GM23338 (cell line): Measurements from ENCODE around the gene ACOX2. TPM values are rescaled to one million over a fixed set of nuclear protein-coding genes. Genes with fewer than 3 reads are reported as not detected.

ENCODE experiments used
- ATAC-seq: fragments of 200-7000 bp; cut with Tn5 transposase; 3 replicates; pipeline ENCODE4 v1.9.1; 2020
- DNase-seq: peaks from one replicate; pipeline ENCODE4 v3.0.0-alpha.2; 2015; ENCODE audit warnings: low spot score
- H2AFZ ChIP-seq: fragments of 200-600 bp; sonication (generic); 2 replicates; pipeline ENCODE4 v1.8.0; 2016; ENCODE audit warnings: antibody characterized with exemption, mild to moderate bottlenecking, moderate library complexity
- H3F3A ChIP-seq: fragments of 200-600 bp; sonication (generic); replicated peaks from 2 replicates; pipeline ENCODE4 v1.8.0; 2017; ENCODE audit warnings: antibody characterized with exemption, mixed run types, low read depth
- H3K27ac ChIP-seq: fragments of 200-600 bp; sonication (generic); 2 replicates; pipeline ENCODE4 v1.6.1; 2016; ENCODE audit warnings: low read depth
- H3K27me3 ChIP-seq: fragments of 200-600 bp; sonication (generic); 2 replicates; pipeline ENCODE4 v1.8.0; 2016; ENCODE audit warnings: mild to moderate bottlenecking, mixed run types, moderate library complexity; ENCODE audit not compliant: insufficient read depth
- H3K36me3 ChIP-seq: fragments of 200-600 bp; sonication (generic); 2 replicates; pipeline ENCODE4 v1.8.0; 2016; ENCODE audit warnings: mild to moderate bottlenecking; ENCODE audit not compliant: insufficient read depth
- H3K4me1 ChIP-seq: fragments of 200-600 bp; sonication (generic); 2 replicates; pipeline ENCODE4 v1.8.0; 2016; ENCODE audit warnings: mild to moderate bottlenecking, moderate library complexity; ENCODE audit not compliant: insufficient read depth
- H3K4me2 ChIP-seq: fragments of 200-600 bp; sonication (generic); 2 replicates; pipeline ENCODE4 v1.7.1; 2017; ENCODE audit warnings: mixed run types
- H3K4me3 ChIP-seq: fragments of 200-600 bp; sonication (generic); 2 replicates; pipeline ENCODE4 v1.6.1; 2016; ENCODE audit warnings: mixed run types
- H3K79me2 ChIP-seq: fragments of 200-600 bp; sonication (generic); replicated peaks from 2 replicates; pipeline ENCODE4 v1.8.0; 2017; ENCODE audit warnings: mild to moderate bottlenecking; ENCODE audit not compliant: insufficient read depth
- H3K9me2 ChIP-seq: fragments of 200-600 bp; sonication (generic); 2 replicates; pipeline ENCODE4 v1.8.0; 2017; ENCODE audit not compliant: insufficient read depth
- H4K20me1 ChIP-seq: fragments of 200-600 bp; sonication (generic); replicated peaks from 2 replicates; pipeline ENCODE4 v1.8.0; 2017; ENCODE audit warnings: mild to moderate bottlenecking; ENCODE audit not compliant: insufficient read depth
- H3K27ac Mint-ChIP-seq: 2 replicates; pipeline ENCODE4 v1.8.0; 2020; ENCODE audit warnings: inconsistent platforms, mild to moderate bottlenecking, moderate library complexity, mixed read lengths
- H3K27me3 Mint-ChIP-seq: 3 replicates; pipeline ENCODE4 v1.8.0; 2022; ENCODE audit warnings: low read depth, mild to moderate bottlenecking, moderate library complexity, mixed read lengths, inconsistent platforms; ENCODE audit not compliant: insufficient read depth, poor library complexity
- H3K36me3 Mint-ChIP-seq: 3 replicates; pipeline ENCODE4 v1.8.0; 2021; ENCODE audit warnings: low read depth, mild to moderate bottlenecking, inconsistent platforms, moderate library complexity, mixed read lengths
- H3K4me1 Mint-ChIP-seq: 3 replicates; pipeline ENCODE4 v1.8.0; 2020; ENCODE audit warnings: mild to moderate bottlenecking, inconsistent platforms, mixed read lengths
- H3K4me3 Mint-ChIP-seq: 3 replicates; pipeline ENCODE4 v1.8.0; 2021; ENCODE audit warnings: moderate library complexity, mild to moderate bottlenecking, inconsistent platforms, mixed read lengths
- H3K9me3 Mint-ChIP-seq: 3 replicates; pipeline ENCODE4 v1.8.0; 2020; ENCODE audit warnings: moderate library complexity, mild to moderate bottlenecking, inconsistent platforms, mixed read lengths
- CREB1 ChIP-seq: fragments of 250-450 bp; sonication (Bioruptor Pico); IDR thresholded peaks from 2 replicates; pipeline ENCODE4 v1.5.0; 2020; ENCODE audit warnings: low read depth, mild to moderate bottlenecking, moderate library complexity
- EZH2phosphoT487 ChIP-seq: fragments of 200-600 bp; sonication (generic); IDR thresholded peaks from one replicate; pipeline ENCODE4 v1.8.1; 2018; ENCODE audit warnings: antibody characterized with exemption; ENCODE audit not compliant: unreplicated experiment
- NANOG ChIP-seq: IDR thresholded peaks from 2 replicates; pipeline ENCODE4 v1.6.1; 2016; ENCODE audit warnings: antibody characterized with exemption, borderline replicate concordance
- POLR2AphosphoS5 ChIP-seq: IDR thresholded peaks from 2 replicates; pipeline ENCODE4 v1.6.1; 2016; ENCODE audit warnings: antibody characterized with exemption, low read depth
- ZNF114 ChIP-seq: fragments of 250-450 bp; sonication (Bioruptor Pico); IDR thresholded peaks from 2 replicates; pipeline ENCODE4 v1.5.0; 2020; ENCODE audit warnings: mild to moderate bottlenecking, moderate library complexity
- ZNF331 ChIP-seq: fragments of 250-450 bp; sonication (Bioruptor Pico); IDR thresholded peaks from 2 replicates; pipeline ENCODE4 v1.5.0; 2020; ENCODE audit warnings: low read depth, mild to moderate bottlenecking, moderate library complexity
- polyA plus RNA-seq: library from polyadenylated mRNA; unstranded; fragments of >200 nt; fragmentation: Nextera tagmentation; extraction: Ambion mirVana; gene quantifications from 2 replicates; pipeline ENCODE4 v1.2.1, GENCODE V29; 2016
- total RNA-seq: library from RNA; depleted of rRNA; stranded (reverse); fragments of >200 nt; shearing (Covaris generic); gene quantifications from 2 replicates; pipeline ENCODE4 v1.2.3, GENCODE V29; 2014
- TF ChIP-seq, protein P1 (sequence below): IDR thresholded peaks from one replicate; pipeline ENCODE4 v1.6.1; 2018; ENCODE audit warnings: antibody characterized with exemption; ENCODE audit not compliant: unreplicated experiment
- TF ChIP-seq, protein P2 (sequence below), 2 experiments: fragments of 200-600 bp in 1 of 2; sonication (generic) in 1 of 2; conservative IDR thresholded peaks; 2 replicates each; pipeline versions ENCODE4 v1.5.1 to v1.6.1; 2016 to 2017; ENCODE audit warnings: antibody characterized with exemption in 2 of 2, low read depth in 2 of 2, mild to moderate bottlenecking in 2 of 2, moderate library complexity in 1 of 2
- TF ChIP-seq, protein P3 (sequence below): IDR thresholded peaks from 2 replicates; pipeline ENCODE4 v1.6.1; 2016; ENCODE audit warnings: antibody characterized with exemption

ACOX2 gene
- total and polyA plus RNA-seq, 2 experiments from 2014 or later, result 1.1 to 1.9 TPM

GRCh38 chr3:58478781-58479180, 58.2 kb downstream of the ACOX2 start:
- no peak overlapping the region for H2AFZ ChIP-seq
- H3K4me1 Mint-ChIP-seq, result no peaks in the 10 kb centered on the region
- H3K36me3 Mint-ChIP-seq, result no peaks in the 10 kb centered on the region
- no peaks in the 10 kb centered on the region for H3K27me3 Mint-ChIP-seq
- TF ChIP-seq CREB1 (CRISPR knock-in tag), result no peak
- TF ChIP-seq, protein P1, sequence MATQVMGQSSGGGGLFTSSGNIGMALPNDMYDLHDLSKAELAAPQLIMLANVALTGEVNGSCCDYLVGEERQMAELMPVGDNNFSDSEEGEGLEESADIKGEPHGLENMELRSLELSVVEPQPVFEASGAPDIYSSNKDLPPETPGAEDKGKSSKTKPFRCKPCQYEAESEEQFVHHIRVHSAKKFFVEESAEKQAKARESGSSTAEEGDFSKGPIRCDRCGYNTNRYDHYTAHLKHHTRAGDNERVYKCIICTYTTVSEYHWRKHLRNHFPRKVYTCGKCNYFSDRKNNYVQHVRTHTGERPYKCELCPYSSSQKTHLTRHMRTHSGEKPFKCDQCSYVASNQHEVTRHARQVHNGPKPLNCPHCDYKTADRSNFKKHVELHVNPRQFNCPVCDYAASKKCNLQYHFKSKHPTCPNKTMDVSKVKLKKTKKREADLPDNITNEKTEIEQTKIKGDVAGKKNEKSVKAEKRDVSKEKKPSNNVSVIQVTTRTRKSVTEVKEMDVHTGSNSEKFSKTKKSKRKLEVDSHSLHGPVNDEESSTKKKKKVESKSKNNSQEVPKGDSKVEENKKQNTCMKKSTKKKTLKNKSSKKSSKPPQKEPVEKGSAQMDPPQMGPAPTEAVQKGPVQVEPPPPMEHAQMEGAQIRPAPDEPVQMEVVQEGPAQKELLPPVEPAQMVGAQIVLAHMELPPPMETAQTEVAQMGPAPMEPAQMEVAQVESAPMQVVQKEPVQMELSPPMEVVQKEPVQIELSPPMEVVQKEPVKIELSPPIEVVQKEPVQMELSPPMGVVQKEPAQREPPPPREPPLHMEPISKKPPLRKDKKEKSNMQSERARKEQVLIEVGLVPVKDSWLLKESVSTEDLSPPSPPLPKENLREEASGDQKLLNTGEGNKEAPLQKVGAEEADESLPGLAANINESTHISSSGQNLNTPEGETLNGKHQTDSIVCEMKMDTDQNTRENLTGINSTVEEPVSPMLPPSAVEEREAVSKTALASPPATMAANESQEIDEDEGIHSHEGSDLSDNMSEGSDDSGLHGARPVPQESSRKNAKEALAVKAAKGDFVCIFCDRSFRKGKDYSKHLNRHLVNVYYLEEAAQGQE, result no peak
- TF ChIP-seq ZNF331 (CRISPR knock-in tag), result no peak
- no peak overlapping the region for H3K4me2 ChIP-seq
- H3K79me2 ChIP-seq, result no peaks in the 10 kb centered on the region
- no peak overlapping the region for H3K4me3 ChIP-seq
- 0 out of 2 replicates have a peak, but pooled peaks cover 6% of the 10 kb centered on the region for H3K9me2 ChIP-seq
- H3F3A ChIP-seq, result no peaks in the 10 kb centered on the region
- no peaks in the 10 kb centered on the region for H3K4me1 ChIP-seq
- no peaks in the 10 kb centered on the region for H3K36me3 ChIP-seq
- H4K20me1 ChIP-seq, result no peaks in the 10 kb centered on the region
- H3K9me3 Mint-ChIP-seq, result no peaks in the 10 kb centered on the region; the same call in 2 of the 3 replicates
- H3K4me3 Mint-ChIP-seq, result no peak overlapping the region
- DNase-seq (no peak), ATAC-seq (no peak)
- no peak overlapping the region for H3K27ac Mint-ChIP-seq
- H3K27ac ChIP-seq, result no peak overlapping the region
- no peaks in the 10 kb centered on the region for H3K27me3 ChIP-seq

GRCh38 chr3:58474967-58475578, 61.9 kb downstream of the ACOX2 start:
- H2AFZ ChIP-seq, result no peak overlapping the region
- peaks cover 10% of the 10 kb centered on the region for H3K4me1 ChIP-seq
- 0 out of 2 replicates have a peak, but pooled peaks cover under 1% of the 10 kb centered on the region for H3K9me2 ChIP-seq
- H4K20me1 ChIP-seq, result no peaks in the 10 kb centered on the region
- H3K27ac ChIP-seq, result no peak overlapping the region
- TF ChIP-seq ZNF114 (CRISPR knock-in tag), result no peak
- TF ChIP-seq NANOG, result no peak
- TF ChIP-seq EZH2phosphoT487, result no peak
- TF ChIP-seq POLR2AphosphoS5, result no peak
- TF ChIP-seq, protein P2, sequence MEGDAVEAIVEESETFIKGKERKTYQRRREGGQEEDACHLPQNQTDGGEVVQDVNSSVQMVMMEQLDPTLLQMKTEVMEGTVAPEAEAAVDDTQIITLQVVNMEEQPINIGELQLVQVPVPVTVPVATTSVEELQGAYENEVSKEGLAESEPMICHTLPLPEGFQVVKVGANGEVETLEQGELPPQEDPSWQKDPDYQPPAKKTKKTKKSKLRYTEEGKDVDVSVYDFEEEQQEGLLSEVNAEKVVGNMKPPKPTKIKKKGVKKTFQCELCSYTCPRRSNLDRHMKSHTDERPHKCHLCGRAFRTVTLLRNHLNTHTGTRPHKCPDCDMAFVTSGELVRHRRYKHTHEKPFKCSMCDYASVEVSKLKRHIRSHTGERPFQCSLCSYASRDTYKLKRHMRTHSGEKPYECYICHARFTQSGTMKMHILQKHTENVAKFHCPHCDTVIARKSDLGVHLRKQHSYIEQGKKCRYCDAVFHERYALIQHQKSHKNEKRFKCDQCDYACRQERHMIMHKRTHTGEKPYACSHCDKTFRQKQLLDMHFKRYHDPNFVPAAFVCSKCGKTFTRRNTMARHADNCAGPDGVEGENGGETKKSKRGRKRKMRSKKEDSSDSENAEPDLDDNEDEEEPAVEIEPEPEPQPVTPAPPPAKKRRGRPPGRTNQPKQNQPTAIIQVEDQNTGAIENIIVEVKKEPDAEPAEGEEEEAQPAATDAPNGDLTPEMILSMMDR (conservative IDR thresholded peaks at IDR 0.05; ENCODE audit: low read depth in 2 of 2), result no peak
- TF ChIP-seq, protein P3, sequence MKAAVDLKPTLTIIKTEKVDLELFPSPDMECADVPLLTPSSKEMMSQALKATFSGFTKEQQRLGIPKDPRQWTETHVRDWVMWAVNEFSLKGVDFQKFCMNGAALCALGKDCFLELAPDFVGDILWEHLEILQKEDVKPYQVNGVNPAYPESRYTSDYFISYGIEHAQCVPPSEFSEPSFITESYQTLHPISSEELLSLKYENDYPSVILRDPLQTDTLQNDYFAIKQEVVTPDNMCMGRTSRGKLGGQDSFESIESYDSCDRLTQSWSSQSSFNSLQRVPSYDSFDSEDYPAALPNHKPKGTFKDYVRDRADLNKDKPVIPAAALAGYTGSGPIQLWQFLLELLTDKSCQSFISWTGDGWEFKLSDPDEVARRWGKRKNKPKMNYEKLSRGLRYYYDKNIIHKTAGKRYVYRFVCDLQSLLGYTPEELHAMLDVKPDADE, result no peak
- TF ChIP-seq ZNF331 (CRISPR knock-in tag), result no peak
- no peak for ATAC-seq
- no peaks in the 10 kb centered on the region for H3F3A ChIP-seq
- DNase-seq, result no peak
- H3K79me2 ChIP-seq, result no peaks in the 10 kb centered on the region
- no peak overlapping the region for H3K4me3 ChIP-seq
- Mint-ChIP-seq H3K27ac (no peak overlapping the region), H3K9me3 (no peaks in the 10 kb centered on the region), H3K4me3 (no peak overlapping the region), H3K4me1 (peaks cover 16% of the 10 kb centered on the region), H3K27me3 (peaks cover 5% of the 10 kb centered on the region), H3K36me3 (no peaks in the 10 kb centered on the region)
- no peaks in the 10 kb centered on the region for H3K27me3 ChIP-seq
- H3K36me3 ChIP-seq, result no peaks in the 10 kb centered on the region
- no peak overlapping the region for H3K4me2 ChIP-seq
